ENCODE results near the gene SPEM1. TPM values are rescaled to one million over a fixed set of nuclear protein-coding genes. Genes with fewer than 3 reads are reported as not detected.
A peak's percentile ranks its signal among the peaks of the same experiment; 100 is the strongest.

The SPEM1 gene
- total and polyA plus RNA-seq, 3 donors from 2014 or later, result 8.5 to 67.7 (median 18.7) TPM

GRCh38 chr17:7443499-7444485 lies 23.7 kb downstream of the SPEM1 start:
- no peaks in the 10 kb centered on the region for H3K9me3 ChIP-seq
- H3K4me1 ChIP-seq, result peaks cover 22% of the 10 kb centered on the region
- no peaks in the 10 kb centered on the region for H3K27me3 ChIP-seq
- TF ChIP-seq POLR2A (IDR thresholded peaks at IDR 0.05), result no peak
- no peak for TF ChIP-seq CTCF (IDR thresholded peaks at IDR 0.05)
- no peaks in the 10 kb centered on the region for H3K36me3 ChIP-seq (ENCODE audit: low read depth, missing control alignments)
- DNase-seq, result no peak
- 79 to 81% methylated on average over 7 of the region's 7 CpGs for WGBS, 2 donors
- intact Hi-C loops (cut with DNase I; ENCODE audit: low total_unique reads), result no loop called here
- no peak overlapping the region for H3K27ac ChIP-seq
- H3K4me3 ChIP-seq, result no peak overlapping the region

- no peak for TF ChIP-seq POLR2A (IDR thresholded peaks at IDR 0.05)
- no peak for TF ChIP-seq CTCF (IDR thresholded peaks at IDR 0.05)
- peak; percentile 85 for DNase-seq
- 14 to 15% methylated on average over 26 to 49 of the region's 51 CpGs for WGBS, 2 donors
- intact Hi-C loops (cut with DNase I; ENCODE audit: low total_unique reads), result no loop called here
- H3K27ac ChIP-seq, result no peak within 1 kb of the TSS
- no peaks in the 10 kb centered on the region for H3K27me3 ChIP-seq
- H3K4me3 ChIP-seq, result peak within 1 kb of the TSS; percentile 20 to 21
- peaks cover 15% of the 10 kb centered on the region for H3K4me1 ChIP-seq
- no peaks in the 10 kb centered on the region for H3K36me3 ChIP-seq (ENCODE audit: low read depth, missing control alignments)
- no peaks in the 10 kb centered on the region for H3K9me3 ChIP-seq
Observed at GRCh38 chr17:7444682-7445618, 24.8 kb downstream of the SPEM1 start, which contains the start of gene CHRNB1. CHRNB1 (plus strand) TSS chr17:7445061; CDS start chr17:7445128, 67 bp downstream.

GRCh38 chr17:7445619-7445968 lies 25.5 kb downstream of the SPEM1 start:
- Histone ChIP-seq H3K9me3 (no peaks in the 10 kb centered on the region), H3K4me1 (peaks cover 9% of the 10 kb centered on the region), H3K36me3 (ENCODE audit: low read depth, missing control alignments) (no peaks in the 10 kb centered on the region), H3K4me3 (peak overlapping the region in 1 of 2 donors; percentile 21), H3K27me3 (no peaks in the 10 kb centered on the region), H3K27ac (no peak overlapping the region)
- DNase-seq, result no peak
- 13 to 17% methylated on average over 16 of the region's 16 CpGs for WGBS, 2 donors
- intact Hi-C loops (cut with DNase I; ENCODE audit: low total_unique reads), result no loop called here
- TF ChIP-seq POLR2A (IDR thresholded peaks at IDR 0.05) (no peak), CTCF (IDR thresholded peaks at IDR 0.05) (no peak)

GRCh38 chr17:7448461-7448860 lies 28.3 kb downstream of the SPEM1 start:
- H3K27me3 ChIP-seq, result no peaks in the 10 kb centered on the region
- DNase-seq, result no peak

More at GRCh38 chr17:7448461-7448860, 28.3 kb downstream of the SPEM1 start:
- H3K27ac ChIP-seq, result no peak overlapping the region
- H3K36me3 ChIP-seq (ENCODE audit: low read depth, missing control alignments), result no peaks in the 10 kb centered on the region
- intact Hi-C loops (cut with DNase I; ENCODE audit: low total_unique reads), result no loop called here
- no peak overlapping the region for H3K4me3 ChIP-seq
- peaks cover 7% of the 10 kb centered on the region for H3K4me1 ChIP-seq
- 93 to 94% methylated on average over 7 of the region's 7 CpGs for WGBS, 2 donors
- TF ChIP-seq CTCF (IDR thresholded peaks at IDR 0.05) (no peak), POLR2A (IDR thresholded peaks at IDR 0.05) (no peak)
- H3K9me3 ChIP-seq, result no peaks in the 10 kb centered on the region
